Activated naive CD4-positive, alpha-beta T cell treated with anti-CD3 and anti-CD28 coated beads, Interleukin-2, amount 10 ng/mL, durations not matched to agents 7 days and 5 days (primary cell): ENCODE data around the gene ZIC2.

Source experiments
- CTCF ChIA-PET: fragments of 350-600 bp; sonication (Branson Sonifier 250); formaldehyde crosslinking; loops from one replicate; lab custom pipeline; 2021; ENCODE audit warnings: antibody characterized with exemption; lab: Charles Lee
- DNase-seq: peaks from one replicate; pipeline ENCODE4 v3.0.0-alpha.2; 2020
- H3K27ac Mint-ChIP-seq: one replicate; pipeline ENCODE4 v1.8.0; 2021; ENCODE audit warnings: mild to moderate bottlenecking, moderate library complexity, mixed read lengths
- H3K27me3 Mint-ChIP-seq: one replicate; pipeline ENCODE4 v1.8.0; 2021; ENCODE audit warnings: mild to moderate bottlenecking, mixed read lengths
- H3K36me3 Mint-ChIP-seq: one replicate; pipeline ENCODE4 v1.8.0; 2021; ENCODE audit warnings: mixed read lengths
- H3K4me1 Mint-ChIP-seq: one replicate; pipeline ENCODE4 v1.8.0; 2021; ENCODE audit warnings: mixed read lengths
- H3K4me3 Mint-ChIP-seq: one replicate; pipeline ENCODE4 v1.8.0; 2021; ENCODE audit warnings: mild to moderate bottlenecking, moderate library complexity, mixed read lengths
- H3K9me3 Mint-ChIP-seq: one replicate; pipeline ENCODE4 v1.8.0; 2021; ENCODE audit warnings: mixed read lengths

The ZIC2 gene

GRCh38 chr13:99973808-99974185, 7.8 kb upstream of the ZIC2 start:
- Mint-ChIP-seq H3K4me3 (no peak overlapping the region), H3K27me3 (peaks cover 94% of the 10 kb centered on the region), H3K36me3 (peaks cover 9% of the 10 kb centered on the region), H3K4me1 (peaks cover 27% of the 10 kb centered on the region), H3K27ac (peak overlapping the region; percentile 42), H3K9me3 (peaks cover 2% of the 10 kb centered on the region)
- CTCF ChIA-PET, result interaction anchor here (1.1 kb wide), 1 partner anchor 542 kb away, joined by 4 read pairs; no protein-coding TSS in a partner anchor
- DNase-seq, result no peak

GRCh38 chr13:99974296-99974938, 7.2 kb upstream of the ZIC2 start:
- Mint-ChIP-seq H3K27me3 (peaks cover 94% of the 10 kb centered on the region), H3K4me1 (peaks cover 24% of the 10 kb centered on the region), H3K9me3 (peaks cover 2% of the 10 kb centered on the region), H3K27ac (peak overlapping the region; percentile 42), H3K36me3 (peaks cover 6% of the 10 kb centered on the region), H3K4me3 (no peak overlapping the region)
- DNase-seq, result no peak
- CTCF ChIA-PET, result interaction anchor here (1.1 kb wide), 1 partner anchor 541 kb away, joined by 4 read pairs; no protein-coding TSS in a partner anchor

GRCh38 chr13:99974939-99975561, 6.5 kb upstream of the ZIC2 start:
- Mint-ChIP-seq H3K9me3 (peaks cover 2% of the 10 kb centered on the region), H3K4me3 (no peak overlapping the region), H3K27me3 (peaks cover 94% of the 10 kb centered on the region), H3K4me1 (peaks cover 21% of the 10 kb centered on the region), H3K36me3 (peaks cover 3% of the 10 kb centered on the region), H3K27ac (peak overlapping the region; percentile 58)
- CTCF ChIA-PET, result no interaction called here
- DNase-seq, result no peak

GRCh38 chr13:99975626-99976025, 6.0 kb upstream of the ZIC2 start:
- Mint-ChIP-seq H3K36me3 (peaks cover 2% of the 10 kb centered on the region), H3K4me3 (no peak overlapping the region)
- CTCF ChIA-PET, result no interaction called here

GRCh38 chr13:99976575-99976974, 5.0 kb upstream of the ZIC2 start:
- Mint-ChIP-seq H3K36me3 (peaks cover under 1% of the 10 kb centered on the region), H3K9me3 (peaks cover 2% of the 10 kb centered on the region), H3K27me3 (peaks cover 96% of the 10 kb centered on the region), H3K27ac (no peak overlapping the region), H3K4me1 (peaks cover 18% of the 10 kb centered on the region), H3K4me3 (no peak overlapping the region)
- DNase-seq, result no peak
- CTCF ChIA-PET, result no interaction called here

More at GRCh38 chr13:99975626-99976025, 6.0 kb upstream of the ZIC2 start:
- DNase-seq, result no peak
- H3K27me3 Mint-ChIP-seq, result peaks cover 95% of the 10 kb centered on the region
- H3K4me1 Mint-ChIP-seq, result peaks cover 20% of the 10 kb centered on the region
- peaks cover 2% of the 10 kb centered on the region for H3K9me3 Mint-ChIP-seq
- no peak overlapping the region for H3K27ac Mint-ChIP-seq

- H3K36me3 Mint-ChIP-seq, result no peaks in the 10 kb centered on the region
- peaks cover 18% of the 10 kb centered on the region for H3K4me1 Mint-ChIP-seq
- no peak overlapping the region for H3K27ac Mint-ChIP-seq
- DNase-seq, result no peak
- CTCF ChIA-PET, result no interaction called here
- H3K4me3 Mint-ChIP-seq, result no peak overlapping the region
- H3K9me3 Mint-ChIP-seq, result peaks cover 2% of the 10 kb centered on the region
- H3K27me3 Mint-ChIP-seq, result peaks cover 96% of the 10 kb centered on the region
Observed at GRCh38 chr13:99977334-99977911, 4.2 kb upstream of the ZIC2 start.

GRCh38 chr13:99977912-99978798, 3.4 kb upstream of the ZIC2 start:
- no peak for DNase-seq
- no peaks in the 10 kb centered on the region for H3K36me3 Mint-ChIP-seq
- peak overlapping the region; percentile 14 for H3K4me3 Mint-ChIP-seq
- H3K4me1 Mint-ChIP-seq, result peaks cover 22% of the 10 kb centered on the region
- CTCF ChIA-PET, result no interaction called here
- H3K27me3 Mint-ChIP-seq, result peaks cover 96% of the 10 kb centered on the region
- H3K27ac Mint-ChIP-seq, result peak overlapping the region; percentile 79
- peaks cover 2% of the 10 kb centered on the region for H3K9me3 Mint-ChIP-seq

- peaks cover 2% of the 10 kb centered on the region for H3K9me3 Mint-ChIP-seq
Observed at GRCh38 chr13:99978799-99979452, 2.7 kb upstream of the ZIC2 start.

GRCh38 chr13:99979453-99980200, 2.0 kb upstream of the ZIC2 start:
- Mint-ChIP-seq H3K4me3 (peak overlapping the region; percentile 28), H3K4me1 (peaks cover 32% of the 10 kb centered on the region), H3K9me3 (peaks cover 3% of the 10 kb centered on the region), H3K27me3 (peaks cover 96% of the 10 kb centered on the region), H3K27ac (no peak overlapping the region), H3K36me3 (peaks cover 8% of the 10 kb centered on the region)
- DNase-seq, result no peak
- CTCF ChIA-PET, result interaction anchor here (2.8 kb wide), 1 partner anchor 323 kb away, joined by 7 read pairs; no protein-coding TSS in a partner anchor

More at GRCh38 chr13:99978799-99979452, 2.7 kb upstream of the ZIC2 start:
- no peak for DNase-seq
- peaks cover 5% of the 10 kb centered on the region for H3K36me3 Mint-ChIP-seq
- H3K27ac Mint-ChIP-seq, result peak overlapping the region; percentile 79
- peaks cover 96% of the 10 kb centered on the region for H3K27me3 Mint-ChIP-seq
- H3K4me3 Mint-ChIP-seq, result peak overlapping the region; percentile 26
- peaks cover 28% of the 10 kb centered on the region for H3K4me1 Mint-ChIP-seq
- CTCF ChIA-PET, result no interaction called here

- Mint-ChIP-seq H3K27me3 (peaks cover 96% of the 10 kb centered on the region), H3K4me1 (peaks cover 32% of the 10 kb centered on the region), H3K36me3 (peaks cover 8% of the 10 kb centered on the region), H3K4me3 (no peak overlapping the region), H3K9me3 (peaks cover 3% of the 10 kb centered on the region), H3K27ac (no peak overlapping the region)
- DNase-seq, result peak; percentile 58
- CTCF ChIA-PET, result interaction anchor here (2.8 kb wide), 1 partner anchor 323 kb away, joined by 7 read pairs; no protein-coding TSS in a partner anchor
Observed at GRCh38 chr13:99980201-99980823, 1.3 kb upstream of the ZIC2 start.

GRCh38 chr13:99980824-99981734, 505 bp upstream of the ZIC2 start:
- peaks cover 5% of the 10 kb centered on the region for H3K9me3 Mint-ChIP-seq
- H3K36me3 Mint-ChIP-seq, result peaks cover 11% of the 10 kb centered on the region
- H3K27me3 Mint-ChIP-seq, result peaks cover 96% of the 10 kb centered on the region
- peak overlapping the region; percentile 43 for H3K4me3 Mint-ChIP-seq
- H3K27ac Mint-ChIP-seq, result no peak overlapping the region
- DNase-seq, result no peak
- peaks cover 35% of the 10 kb centered on the region for H3K4me1 Mint-ChIP-seq
- CTCF ChIA-PET, result interaction anchor here (1.3 to 2.8 kb wide), 2 partner anchors 252 to 324 kb away, joined by 3 to 7 read pairs; no protein-coding TSS in a partner anchor
